A549 (cell line): Measurements from ENCODE around the gene TPBG. TPM values are rescaled to one million over a fixed set of nuclear protein-coding genes. Genes with fewer than 3 reads are reported as not detected.

Source experiments
- ATAC-seq, 2 experiments: fragments of 200-7000 bp in 1 of 2; fragments of >200 bp in 1 of 2; cut with Nextera tagmentation in 1 of 2; cut with Tn5 transposase in 1 of 2; 3 replicates each; pipeline versions ENCODE4 v1.8.0 to v1.9.1; 2018 to 2020; ENCODE audit warnings: mild to moderate bottlenecking in 1 of 2, moderate library complexity in 1 of 2
- CTCF ChIA-PET: fragments of 300-600 bp; sonication (Branson Sonifier 250); formaldehyde crosslinking; extraction: SDS; loops from one replicate; lab custom pipeline; 2021; ENCODE audit warnings: antibody characterized with exemption, inconsistent platforms; lab: Yijun Ruan, JAX
- POLR2A ChIA-PET: fragments of 350-600 bp; formaldehyde crosslinking; extraction: SDS; loops from one replicate; lab custom pipeline; 2021; ENCODE audit warnings: antibody characterized with exemption, inconsistent platforms; lab: Yijun Ruan, JAX
- DNase-seq, 2 experiments: peaks; one replicate each; pipeline versions ENCODE4 v3.0.0 to v3.0.0-alpha.2; 2011 to 2016; ENCODE audit warnings: low read depth in 1 of 2, low spot score in 1 of 2
- FAIRE-seq: peaks from 2 replicates; lab custom pipeline; 2011; peaks lifted over from hg19 to GRCh38; lab: Jason Lieb, UNC
- H3K27ac ChIP-seq, 2 experiments: fragments of >200 bp; sonication (Bioruptor Twin); formaldehyde crosslinking; 3 replicates each; pipeline ENCODE4 v1.5.1; 2016 to 2017
- H3K4me1 ChIP-seq: fragments of >200 bp; sonication (Bioruptor Twin); formaldehyde crosslinking; 3 replicates; pipeline ENCODE4 v1.6.1; 2016
- H3K4me2 ChIP-seq: fragments of >200 bp; sonication (Bioruptor Twin); formaldehyde crosslinking; 3 replicates; pipeline ENCODE4 v1.6.1; 2016
- H3K4me3 ChIP-seq: fragments of >200 bp; sonication (Bioruptor Twin); formaldehyde crosslinking; 3 replicates; pipeline ENCODE4 v1.5.1; 2016
- H3K9me3 ChIP-seq: fragments of >200 bp; sonication (Bioruptor Twin); formaldehyde crosslinking; 3 replicates; pipeline ENCODE4 v1.6.1; 2016
- BCL3 ChIP-seq: fragments of >200 bp; sonication (Bioruptor Twin); formaldehyde crosslinking; IDR thresholded peaks from 3 replicates; pipeline ENCODE4 v1.6.1; 2016
- CBX2 ChIP-seq: fragments of 200-600 bp; sonication (generic); IDR thresholded peaks from 2 replicates; pipeline ENCODE4 v1.6.1; 2016; ENCODE audit warnings: low read depth, mild to moderate bottlenecking, borderline replicate concordance
- CBX8 ChIP-seq: fragments of 200-600 bp; sonication (generic); IDR thresholded peaks from 2 replicates; pipeline ENCODE4 v1.6.1; 2016
- CEBPB ChIP-seq, 2 experiments: fragments of >200 bp in 1 of 2; sonication (Bioruptor Twin) in 1 of 2; formaldehyde crosslinking in 1 of 2; IDR thresholded peaks; 2 replicates each; pipeline ENCODE4 v1.6.1; 2012 to 2016
- CHD4 ChIP-seq: fragments of 200-600 bp; sonication (generic); IDR thresholded peaks from 2 replicates; pipeline ENCODE4 v1.6.1; 2016; ENCODE audit warnings: antibody characterized with exemption, mild to moderate bottlenecking, borderline replicate concordance
- EHF ChIP-seq: fragments of 250-450 bp; sonication (Bioruptor Pico); IDR thresholded peaks from 2 replicates; pipeline ENCODE4 v1.5.0; 2020; ENCODE audit warnings: mild to moderate bottlenecking
- EP300 ChIP-seq, 2 experiments: fragments of >200 bp; sonication (Bioruptor Twin); formaldehyde crosslinking; IDR thresholded peaks; 2 replicates in 1 of 2; 3 replicates in 1 of 2; pipeline ENCODE4 v1.6.1; 2016 to 2017
- FOSL2 ChIP-seq, 2 experiments: fragments of 450-650 bp in 1 of 2; fragments of >200 bp in 1 of 2; sonication (Bioruptor Twin) in 1 of 2; formaldehyde crosslinking; IDR thresholded peaks; 2 replicates each; pipeline versions ENCODE4 v1.5.0 to v1.6.1; 2016 to 2020; ENCODE audit warnings: mild to moderate bottlenecking in 1 of 2, moderate library complexity in 1 of 2
- GATA3 ChIP-seq: IDR thresholded peaks from 2 replicates; pipeline ENCODE4 v1.6.1; 2012; ENCODE audit warnings: borderline replicate concordance
- HDAC2 ChIP-seq: fragments of 200-600 bp; sonication (generic); IDR thresholded peaks from 2 replicates; pipeline ENCODE4 v1.6.1; 2016
- HMGXB4 ChIP-seq: fragments of 250-450 bp; sonication (Bioruptor Pico); IDR thresholded peaks from 2 replicates; pipeline ENCODE4 v1.5.0; 2021; ENCODE audit warnings: mild to moderate bottlenecking, moderate library complexity, borderline replicate concordance
- HOXA7 ChIP-seq: fragments of 250-450 bp; sonication (Bioruptor Pico); IDR thresholded peaks from 2 replicates; pipeline ENCODE4 v1.5.0; 2020; ENCODE audit warnings: mild to moderate bottlenecking, moderate library complexity
- HOXB13 ChIP-seq: fragments of 250-450 bp; sonication (Bioruptor Pico); IDR thresholded peaks from 2 replicates; pipeline ENCODE4 v1.5.0; 2020; ENCODE audit warnings: low read depth, mild to moderate bottlenecking, moderate library complexity
- JUN ChIP-seq, 2 experiments: fragments of >200 bp; sonication (Bioruptor Twin); formaldehyde crosslinking; IDR thresholded peaks; 2 replicates in 1 of 2; 3 replicates in 1 of 2; pipeline ENCODE4 v1.6.1; 2016 to 2017
- JUNB ChIP-seq: fragments of >200 bp; sonication (Bioruptor Twin); formaldehyde crosslinking; IDR thresholded peaks from 2 replicates; pipeline ENCODE4 v1.6.1; 2016
- KDM5A ChIP-seq: fragments of 200-600 bp; sonication (generic); IDR thresholded peaks from 2 replicates; pipeline ENCODE4 v1.6.1; 2016; ENCODE audit warnings: antibody characterized with exemption, mild to moderate bottlenecking
- MAX ChIP-seq: IDR thresholded peaks from 2 replicates; pipeline ENCODE4 v1.6.1; 2012
- MAZ ChIP-seq: fragments of 150-350 bp; IDR thresholded peaks from 2 replicates; pipeline ENCODE4 v1.6.1; 2014; ENCODE audit warnings: antibody characterized with exemption, low read depth, low read length, borderline replicate concordance
- PHF8 ChIP-seq: fragments of 200-600 bp; sonication (generic); IDR thresholded peaks from 2 replicates; pipeline ENCODE4 v1.6.1; 2016; ENCODE audit warnings: low read depth, mild to moderate bottlenecking, antibody characterized with exemption, moderate library complexity, borderline replicate concordance
- POLR2AphosphoS2 ChIP-seq: conservative IDR thresholded peaks from 2 replicates; pipeline ENCODE4 v1.6.1; 2012; ENCODE audit warnings: low read length, improper control_type of control experiment, inconsistent platforms
- RAD21 ChIP-seq, 2 experiments: fragments of >200 bp in 1 of 2; sonication (Bioruptor Twin) in 1 of 2; formaldehyde crosslinking in 1 of 2; IDR thresholded peaks in 1 of 2; conservative IDR thresholded peaks in 1 of 2; 2 replicates in 1 of 2; 3 replicates in 1 of 2; pipeline ENCODE4 v1.6.1; 2012 to 2018; ENCODE audit warnings: inconsistent platforms in 1 of 2
- TP53 ChIP-seq: fragments of 250-450 bp; sonication (Bioruptor Pico); IDR thresholded peaks from 2 replicates; pipeline ENCODE4 v1.5.0; 2021; ENCODE audit warnings: mild to moderate bottlenecking, moderate library complexity
- WGBS: methylation state at CpG from one replicate; pipeline ENCODE4 v1.1.6; 2017; ENCODE audit errors: missing lambda C conversion rate; 5-methylcytosine and 5-hydroxymethylcytosine counted together
- polyA plus RNA-seq, 4 experiments: library from polyadenylated mRNA; depleted of rRNA in 3 of 4; stranded (reverse); fragments of >200 nt; fragmentation: RNase III in 1 of 4; extraction: RNeasy Plus Mini Kit Qiagen cat#74134 plus additional on column Dnase treatment in 1 of 4; gene quantifications; 2 replicates in 3 of 4; 3 replicates in 1 of 4; pipeline ENCODE4 v1.2.3, GENCODE V29; 2011 to 2017

Gene TPBG
- polyA plus RNA-seq, 2 of the 4 experiments (the other 2 are of a cell fraction), result 33.2 to 47.1 TPM

- CTCF ChIA-PET, result interaction anchor here (1.1 to 1.7 kb wide), 2 partner anchors 24 to 33 kb away, joined by 3 to 4 read pairs; no protein-coding TSS in a partner anchor
- H3K9me3 ChIP-seq, result no peaks in the 10 kb centered on the region
- DNase-seq (peak; percentile 17 to 57), ATAC-seq (peak; percentile 80 to 91), FAIRE-seq (no peak)
- no peak overlapping the region for H3K4me3 ChIP-seq
- TF ChIP-seq RAD21 (conservative IDR thresholded peaks at IDR 0.05 in 1 of 2, IDR thresholded peaks at IDR 0.05 in 1 of 2) (no peak; a peak in 1 of 5 replicates), EP300 (IDR thresholded peaks at IDR 0.05) (peak; percentile 46 to 52; a peak in 2 of 5 replicates), CHD4 (no peak), JUNB (peak; percentile 84), CEBPB (IDR thresholded peaks at IDR 0.05) (peak; percentile 9 to 67; a peak in 2 of 4 replicates), POLR2AphosphoS2 (no peak), PHF8 (no peak), HDAC2 (no peak), TP53 (CRISPR knock-in tag) (no peak), CBX8 (no peak), EHF (CRISPR knock-in tag) (no peak), HMGXB4 (no peak), KDM5A (no peak), GATA3 (peak; percentile 47; the same call in 1 of the 2 replicates), CBX2 (no peak), HOXB13 (no peak), MAZ (no peak), BCL3 (0 out of 3 replicates have a peak, but pooled peaks have one; percentile 38), JUN (IDR thresholded peaks at IDR 0.05) (peak; percentile 29 to 38; a peak in 1 of 5 replicates), HOXA7 (CRISPR knock-in tag) (no peak), FOSL2 (IDR thresholded peaks at IDR 0.05) (peak; percentile 67), FOSL2 (CRISPR knock-in tag; IDR thresholded peaks at IDR 0.05) (peak; percentile 63), MAX (no peak; the same call in 1 of the 2 replicates)
- H3K4me2 ChIP-seq, result peak overlapping the region; percentile 74
- peaks cover 34% of the 10 kb centered on the region for H3K4me1 ChIP-seq
- 48% methylated on average over 1 of the region's 1 CpG for WGBS
- H3K27ac ChIP-seq, result peak overlapping the region; percentile 76 to 89
- POLR2A ChIA-PET, result interaction anchor here (1.0 to 2.5 kb wide), 5 partner anchors 9 to 34 kb away, joined by 3 to 17 read pairs (median 4); partner anchors contain the start of gene TPBG
Observed at GRCh38 chr6:82396964-82397751, 33.5 kb downstream of the TPBG start.
